ENCODE data around the gene TNPO3. TPM values are rescaled to one million over a fixed set of nuclear protein-coding genes. Genes with fewer than 3 reads are reported as not detected.
A peak's percentile ranks its signal among the peaks of the same experiment; 100 is the strongest.

Gene TNPO3
- total RNA-seq, 1 donor from 2014 or later, result 59.4 TPM

- intact Hi-C loops (cut with DNase I), result no loop called here
- DNase-seq (ENCODE audit: low spot score in 2 of 2), result no peak
- H3K9me3 ChIP-seq, result no peaks in the 10 kb centered on the region
- peak overlapping the region in 1 of 2 donors; percentile 28 for H3K27ac ChIP-seq
- TF ChIP-seq CTCF (IDR thresholded peaks at IDR 0.05), result no peak
- no peaks in the 10 kb centered on the region for H3K27me3 ChIP-seq
- H3K36me3 ChIP-seq, result no peaks in the 10 kb centered on the region
- peaks cover 4 to 8% of the 10 kb centered on the region in 2 donors for H3K4me1 ChIP-seq
- peak overlapping the region; percentile 56 to 95 for H3K4me3 ChIP-seq
Observed at GRCh38 chr7:128938544-128939074, 116.3 kb downstream of the TNPO3 start.

GRCh38 chr7:128937647-128938543 is 117.0 kb downstream of the TNPO3 start, which contains the start of gene IRF5:
Gene IRF5, plus strand, starts transcription at chr7:128937927. Its CDS starts 4,155 bp downstream, at chr7:128942082.
- DNase-seq (ENCODE audit: low spot score in 2 of 2), result peak in 1 of 2 donors; percentile 75
- Histone ChIP-seq H3K27me3 (no peaks in the 10 kb centered on the region), H3K36me3 (no peaks in the 10 kb centered on the region), H3K27ac (peak within 1 kb of the TSS in 1 of 2 donors; percentile 28), H3K4me3 (peak within 1 kb of the TSS; percentile 56 to 95), H3K9me3 (no peaks in the 10 kb centered on the region), H3K4me1 (peaks cover 4 to 8% of the 10 kb centered on the region in 2 donors)
- TF ChIP-seq CTCF (IDR thresholded peaks at IDR 0.05), result no peak
- intact Hi-C loops (cut with DNase I), result no loop called here

- peak in 1 of 2 donors; percentile 61 for DNase-seq (ENCODE audit: low spot score in 2 of 2)
- no peaks in the 10 kb centered on the region for H3K27me3 ChIP-seq
Observed at GRCh38 chr7:128937271-128937646, 117.7 kb downstream of the TNPO3 start.

GRCh38 chr7:128936798-128937197 is 118.1 kb downstream of the TNPO3 start:
- Histone ChIP-seq H3K27ac (no peak overlapping the region), H3K9me3 (no peaks in the 10 kb centered on the region), H3K36me3 (no peaks in the 10 kb centered on the region), H3K27me3 (no peaks in the 10 kb centered on the region), H3K4me3 (no peak overlapping the region), H3K4me1 (peaks cover 4 to 8% of the 10 kb centered on the region in 2 donors)
- intact Hi-C loops (cut with DNase I), result no loop called here
- DNase-seq (ENCODE audit: low spot score in 2 of 2), result peak in 1 of 2 donors; percentile 16
- TF ChIP-seq CTCF (IDR thresholded peaks at IDR 0.05), result no peak

More at GRCh38 chr7:128937271-128937646, 117.7 kb downstream of the TNPO3 start:
- Histone ChIP-seq H3K4me3 (peak overlapping the region; percentile 56 to 95), H3K4me1 (peaks cover 4 to 8% of the 10 kb centered on the region in 2 donors), H3K27ac (peak overlapping the region in 1 of 2 donors; percentile 8), H3K9me3 (no peaks in the 10 kb centered on the region), H3K36me3 (no peaks in the 10 kb centered on the region)
- TF ChIP-seq CTCF (IDR thresholded peaks at IDR 0.05), result no peak
- intact Hi-C loops (cut with DNase I), result no loop called here

- Histone ChIP-seq H3K27ac (no peak overlapping the region), H3K4me1 (peaks cover 4 to 8% of the 10 kb centered on the region in 2 donors), H3K36me3 (no peaks in the 10 kb centered on the region), H3K27me3 (no peaks in the 10 kb centered on the region), H3K4me3 (no peak overlapping the region), H3K9me3 (no peaks in the 10 kb centered on the region)
- DNase-seq (ENCODE audit: low spot score in 2 of 2), result no peak
- intact Hi-C loops (cut with DNase I), result no loop called here
- no peak for TF ChIP-seq CTCF (IDR thresholded peaks at IDR 0.05)
Observed at GRCh38 chr7:128935342-128935730, 119.6 kb downstream of the TNPO3 start.

Measured in ascending aorta (tissue), 2 donors.